Neural cell (in vitro differentiated cells): ENCODE results near the gene GALT. TPM values are rescaled to one million over a fixed set of nuclear protein-coding genes. Genes with fewer than 3 reads are reported as not detected.

Source experiments
- H2AFZ ChIP-seq: fragments of 200-600, 300-800 bp; sonication (generic), shearing (Covaris generic); 2 replicates; pipeline ENCODE4 v1.6.0; 2014; ENCODE audit warnings: low read depth, mild to moderate bottlenecking, antibody characterized with exemption, low read length, moderate library complexity
- H3F3A ChIP-seq: fragments of 200-600 bp; shearing (Covaris generic); 2 replicates; pipeline ENCODE4 v1.6.1; 2016; ENCODE audit warnings: mild to moderate bottlenecking, moderate library complexity, mixed read lengths, antibody characterized with exemption, low read length; ENCODE audit not compliant: insufficient read depth, poor library complexity, severe bottlenecking
- H3K27ac ChIP-seq: fragments of 200-600, 300-800 bp; sonication (generic), shearing (Covaris generic); 2 replicates; pipeline ENCODE4 v1.5.1; 2014; ENCODE audit warnings: mild to moderate bottlenecking, low read length, moderate library complexity
- H3K27me3 ChIP-seq: fragments of 300-800, 200-600 bp; sonication (generic), shearing (Covaris generic); 2 replicates; pipeline ENCODE4 v1.6.0; 2014; ENCODE audit warnings: mild to moderate bottlenecking, low read depth, low read length, moderate library complexity; ENCODE audit not compliant: insufficient read depth
- H3K36me3 ChIP-seq: fragments of 300-800, 200-600 bp; sonication (generic), shearing (Covaris generic); 2 replicates; pipeline ENCODE4 v1.5.1; 2014; ENCODE audit warnings: mild to moderate bottlenecking, antibody characterized with exemption, low read length, moderate library complexity; ENCODE audit not compliant: insufficient read depth
- H3K4me2 ChIP-seq: fragments of 300-800, 200-600 bp; sonication (generic), shearing (Covaris generic); 2 replicates; pipeline ENCODE4 v1.6.0; 2014; ENCODE audit warnings: mild to moderate bottlenecking, low read length
- H3K4me3 ChIP-seq: fragments of 300-800, 200-600 bp; sonication (generic), shearing (Covaris generic); 2 replicates; pipeline ENCODE4 v1.5.1; 2014; ENCODE audit warnings: mild to moderate bottlenecking, low read length, moderate library complexity
- H3K79me2 ChIP-seq: fragments of 200-600 bp; shearing (Covaris generic); replicated peaks from 2 replicates; pipeline ENCODE4 v1.6.0; 2014; ENCODE audit warnings: mild to moderate bottlenecking, low read length, moderate library complexity; ENCODE audit not compliant: insufficient read depth
- H3K9ac ChIP-seq: fragments of 300-800, 200-600 bp; sonication (generic), shearing (Covaris generic); 2 replicates; pipeline ENCODE4 v1.6.1; 2016; ENCODE audit warnings: mild to moderate bottlenecking, low read length, mixed read lengths
- H3K9me2 ChIP-seq: fragments of 200-600 bp; shearing (Covaris generic); 2 replicates; pipeline ENCODE4 v1.6.1; 2016; ENCODE audit warnings: mild to moderate bottlenecking, low read length, mixed read lengths; ENCODE audit not compliant: insufficient read depth
- H3K9me3 ChIP-seq: fragments of 200-600, 300-800 bp; sonication (generic), shearing (Covaris generic); 2 replicates; pipeline ENCODE4 v1.6.1; 2016; ENCODE audit warnings: mild to moderate bottlenecking, mixed run types, low read length, moderate library complexity, mixed read lengths
- H4K20me1 ChIP-seq: fragments of 200-600 bp; shearing (Covaris generic); 2 replicates; pipeline ENCODE4 v1.6.1; 2016; ENCODE audit warnings: mild to moderate bottlenecking, mixed run types; ENCODE audit not compliant: insufficient read depth
- CTCF ChIP-seq: fragments of 450-650 bp; IDR thresholded peaks from 2 replicates; pipeline ENCODE4 v1.5.1; 2014; ENCODE audit warnings: antibody characterized with exemption, mild to moderate bottlenecking, moderate library complexity; ENCODE audit not compliant: poor library complexity, severe bottlenecking
- EP300 ChIP-seq: fragments of 450-650 bp; conservative IDR thresholded peaks from 2 replicates; pipeline ENCODE4 v1.6.1; 2014; ENCODE audit warnings: antibody characterized with exemption, mild to moderate bottlenecking, moderate library complexity; ENCODE audit not compliant: poor library complexity, severe bottlenecking
- EZH2 ChIP-seq: fragments of 200-600, 300-800 bp; shearing (Covaris generic), sonication (generic); IDR thresholded peaks from 2 replicates; pipeline ENCODE4 v1.6.1; 2014; ENCODE audit warnings: antibody characterized with exemption, low read length, borderline replicate concordance, mild to moderate bottlenecking; ENCODE audit not compliant: insufficient read depth, poor library complexity, severe bottlenecking
- MXI1 ChIP-seq: fragments of 450-650 bp; conservative IDR thresholded peaks from 2 replicates; pipeline ENCODE4 v1.6.1; 2014; ENCODE audit warnings: antibody characterized with exemption, mild to moderate bottlenecking; ENCODE audit not compliant: poor library complexity, severe bottlenecking
- POLR2AphosphoS5 ChIP-seq: IDR thresholded peaks from 2 replicates; pipeline ENCODE4 v1.6.1; 2012
- RAD21 ChIP-seq: fragments of 450-650 bp; conservative IDR thresholded peaks from 2 replicates; pipeline ENCODE4 v1.6.1; 2014; ENCODE audit warnings: antibody characterized with exemption, mild to moderate bottlenecking, moderate library complexity
- REST ChIP-seq: IDR thresholded peaks from 2 replicates; pipeline ENCODE4 v1.6.1; 2012; ENCODE audit warnings: borderline replicate concordance
- SMC3 ChIP-seq: fragments of 450-650 bp; conservative IDR thresholded peaks from 2 replicates; pipeline ENCODE4 v1.6.1; 2014; ENCODE audit warnings: antibody characterized with exemption, mild to moderate bottlenecking, moderate library complexity; ENCODE audit not compliant: poor library complexity
- TAF1 ChIP-seq: IDR thresholded peaks from 2 replicates; pipeline ENCODE4 v1.6.1; 2012; ENCODE audit warnings: low read depth
- polyA plus RNA-seq: library from polyadenylated mRNA; depleted of rRNA; stranded (reverse); fragments of >200 nt; gene quantifications from 2 replicates; pipeline ENCODE4 v1.2.3, GENCODE V29; 2014

Gene GALT
- polyA plus RNA-seq, 1 donor from 2014 or later, result 116 TPM

GRCh38 chr9:34633166-34633565 is 13.3 kb upstream of the GALT start:
- no peak overlapping the region for H3K27ac ChIP-seq
- no peaks in the 10 kb centered on the region for H3F3A ChIP-seq
- TF ChIP-seq RAD21 (no peak), EP300 (no peak), EZH2 (no peak), TAF1 (no peak), REST (no peak), MXI1 (no peak), POLR2AphosphoS5 (no peak), CTCF (no peak), SMC3 (no peak)
- H3K36me3 ChIP-seq, result no peaks in the 10 kb centered on the region
- no peaks in the 10 kb centered on the region for H3K9me2 ChIP-seq
- H2AFZ ChIP-seq, result no peak overlapping the region
- peaks cover 17% of the 10 kb centered on the region for H3K27me3 ChIP-seq
- no peak overlapping the region for H3K4me2 ChIP-seq
- no peaks in the 10 kb centered on the region for H3K9me3 ChIP-seq
- H3K4me3 ChIP-seq, result no peak overlapping the region
- H4K20me1 ChIP-seq, result no peaks in the 10 kb centered on the region
- peaks cover 6% of the 10 kb centered on the region for H3K79me2 ChIP-seq
- no peak overlapping the region for H3K9ac ChIP-seq

GRCh38 chr9:34633851-34634550 is 12.5 kb upstream of the GALT start:
- H2AFZ ChIP-seq, result no peak overlapping the region

More at GRCh38 chr9:34633851-34634550, 12.5 kb upstream of the GALT start:
- Histone ChIP-seq H3K79me2 (peaks cover 6% of the 10 kb centered on the region), H4K20me1 (no peaks in the 10 kb centered on the region), H3K36me3 (no peaks in the 10 kb centered on the region), H3K4me2 (no peak overlapping the region), H3K27ac (no peak overlapping the region), H3K27me3 (peaks cover 10% of the 10 kb centered on the region), H3K9me3 (no peaks in the 10 kb centered on the region), H3K9ac (no peak overlapping the region), H3K4me3 (no peak overlapping the region), H3F3A (no peaks in the 10 kb centered on the region), H3K9me2 (no peaks in the 10 kb centered on the region)
- TF ChIP-seq CTCF, result peak; percentile 92
- peak; percentile 81 for TF ChIP-seq SMC3
- TF ChIP-seq POLR2AphosphoS5, result no peak
- TF ChIP-seq RAD21, result peak; percentile 83
